GM12892 (cell line): Measurements from ENCODE around the gene UFD1.

Experiments
- DNase-seq: peaks from one replicate; pipeline ENCODE4 v3.0.0; 2011; ENCODE audit not compliant: insufficient read length
- FAIRE-seq: peaks from 2 replicates; lab custom pipeline; 2011; peaks lifted over from hg19 to GRCh38; lab: Jason Lieb, UNC
- POLR2A ChIP-seq: IDR thresholded peaks from 2 replicates; pipeline ENCODE4 v1.6.1; 2011; ENCODE audit warnings: low read depth, low read length, control low read depth
- POLR2AphosphoS5 ChIP-seq: IDR thresholded peaks from 2 replicates; pipeline ENCODE4 v1.6.1; 2011; ENCODE audit warnings: low read depth, low read length, control low read depth
- TAF1 ChIP-seq: IDR thresholded peaks from 2 replicates; pipeline ENCODE4 v1.6.1; 2011; ENCODE audit warnings: low read depth, mild to moderate bottlenecking, control low read depth, low read length, borderline replicate concordance

Gene UFD1

DNA sequence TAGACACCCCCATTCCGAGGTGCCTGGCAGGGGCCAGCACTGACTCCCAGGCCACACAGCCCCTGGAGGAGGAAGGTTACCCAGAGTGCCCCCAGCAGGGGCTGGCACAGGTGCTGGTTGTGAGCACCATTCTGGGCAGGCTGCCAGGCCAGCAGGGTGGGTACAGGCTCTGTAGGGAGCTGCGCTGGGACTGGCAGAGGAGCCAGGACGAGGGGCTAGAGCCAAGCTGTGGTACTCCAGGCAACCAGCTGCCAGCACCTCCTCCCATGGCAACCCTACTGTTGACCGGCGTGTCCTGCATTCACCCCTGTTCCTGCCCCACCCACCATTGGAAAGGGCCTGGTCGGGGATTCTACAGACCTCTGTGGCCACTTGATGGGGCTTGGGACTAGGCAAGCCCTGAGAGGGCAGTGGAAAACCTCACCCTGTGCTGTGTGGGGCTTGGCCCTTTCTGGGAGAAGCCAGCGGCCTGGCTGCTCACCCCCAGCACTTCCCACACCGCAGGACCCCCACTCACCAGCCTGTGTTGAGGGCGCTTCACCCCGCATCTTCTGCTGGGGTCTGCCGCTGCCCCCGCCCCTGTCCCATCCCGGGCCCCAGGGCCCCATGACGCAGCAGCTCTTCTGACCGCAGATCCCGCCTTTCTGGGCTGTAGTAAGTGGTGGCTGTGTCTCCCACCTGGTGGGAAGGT lies 43.3 kb upstream of the UFD1 start:
- TF ChIP-seq POLR2AphosphoS5 (no peak), POLR2A (no peak), TAF1 (no peak)
- DNase-seq (no peak), FAIRE-seq (no peak)

DNA sequence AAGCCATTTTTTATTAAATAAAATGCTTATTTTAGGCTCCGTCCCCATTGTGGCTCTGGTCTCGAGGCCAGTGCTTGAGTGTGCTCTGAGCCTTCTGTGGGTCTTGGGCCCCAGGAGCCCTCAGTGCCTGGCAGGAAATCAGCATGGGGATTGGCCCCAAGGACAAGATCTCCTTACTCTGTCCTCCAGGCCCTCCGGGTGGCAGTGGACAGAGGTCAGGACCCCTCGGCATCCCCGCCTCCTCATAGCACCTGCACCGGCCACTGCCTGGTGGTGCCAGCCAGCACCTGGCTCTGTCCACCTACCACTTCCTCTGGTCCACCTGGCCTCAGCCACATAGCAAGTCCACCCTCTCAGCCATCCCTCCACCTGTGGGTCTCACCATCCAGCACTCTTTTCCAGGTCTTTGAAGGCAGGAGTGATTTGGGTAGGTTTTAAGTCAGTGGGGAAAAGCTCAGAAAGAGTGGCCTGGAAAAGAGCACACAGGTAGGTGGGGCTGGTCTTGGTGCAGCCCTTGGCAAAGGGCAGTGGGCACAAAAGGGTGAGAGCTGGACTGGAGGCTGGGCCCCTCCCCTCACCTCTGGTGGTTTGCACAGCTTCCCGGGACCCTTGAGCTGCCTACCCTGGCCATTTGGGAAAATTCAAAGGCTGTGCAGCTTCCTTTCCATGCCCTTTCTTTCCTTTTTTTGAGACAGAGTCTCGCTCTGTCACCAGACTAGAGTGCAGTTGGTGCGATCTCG lies 41.7 kb upstream of the UFD1 start:
- TF ChIP-seq TAF1: no peak
- no peak for TF ChIP-seq POLR2AphosphoS5
- no peak for TF ChIP-seq POLR2A
- FAIRE-seq: no peak
- DNase-seq: no peak

DNA sequence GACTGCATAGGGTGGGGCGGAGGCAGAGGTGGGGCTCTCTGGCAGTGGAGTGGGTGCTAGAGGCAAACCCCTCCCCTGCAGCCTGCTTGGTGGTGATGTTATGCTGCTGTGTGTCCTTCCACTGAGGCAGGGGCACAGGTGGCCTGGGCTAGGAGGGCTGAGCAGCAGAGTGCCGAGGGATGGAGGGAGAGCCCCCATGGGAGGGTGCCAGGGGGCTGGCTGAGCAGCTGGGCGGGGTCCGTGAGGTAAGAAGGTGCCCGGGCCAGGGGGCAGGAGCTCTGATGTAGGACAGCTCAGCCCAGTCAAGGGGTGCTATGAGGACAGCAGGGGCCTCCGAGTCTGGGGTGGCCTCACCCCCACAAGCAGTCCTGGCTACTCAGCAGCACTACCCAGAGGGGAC lies 41.0 kb upstream of the UFD1 start:
- TF ChIP-seq TAF1 (no peak), POLR2A (no peak), POLR2AphosphoS5 (no peak)
- DNase-seq: no peak
- FAIRE-seq: no peak

DNA sequence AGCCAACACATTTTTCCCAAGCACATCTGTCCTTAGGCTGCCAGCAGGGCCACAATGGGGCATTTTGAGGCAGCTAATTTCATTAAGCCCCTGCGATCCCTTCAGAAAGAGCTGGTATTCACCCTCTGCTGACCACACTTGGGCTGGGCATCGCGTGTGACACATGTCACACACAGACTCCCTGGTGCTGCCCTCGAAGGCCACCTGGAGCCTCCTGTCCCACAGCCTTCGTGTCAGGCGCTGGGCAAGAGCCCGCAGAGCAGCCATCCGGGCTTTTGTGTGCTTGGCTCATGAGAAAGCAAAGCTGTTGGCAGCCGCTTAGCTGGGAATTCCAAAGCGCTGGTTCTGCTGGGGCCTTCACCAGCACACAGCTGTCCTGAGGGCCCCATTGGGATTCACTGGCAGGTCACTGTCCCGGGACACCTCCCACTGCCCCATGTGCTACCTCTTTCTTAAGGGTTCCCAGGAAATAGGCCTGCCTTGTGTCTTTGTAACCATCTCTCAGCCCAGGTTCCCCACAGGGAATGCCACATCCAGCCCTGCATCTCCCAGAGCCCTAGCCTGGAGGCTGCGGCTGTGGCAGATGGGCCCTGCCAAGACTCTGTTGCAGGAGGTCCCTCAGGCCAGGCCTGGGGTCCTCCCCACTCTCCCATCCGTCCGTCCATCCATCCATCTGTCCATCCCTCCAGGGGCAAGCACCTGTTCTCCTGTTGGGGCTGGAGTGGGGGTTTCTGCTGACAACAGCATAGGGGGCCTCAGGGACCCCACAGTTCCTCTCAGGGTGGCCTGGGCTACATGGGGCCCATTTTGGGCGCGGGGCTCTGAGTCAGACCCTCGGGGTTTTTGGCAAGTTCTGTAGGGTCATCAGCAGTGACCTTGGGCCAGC lies 40.3 kb upstream of the UFD1 start:
- TF ChIP-seq TAF1: no peak
- TF ChIP-seq POLR2A: no peak
- TF ChIP-seq POLR2AphosphoS5: no peak

DNA sequence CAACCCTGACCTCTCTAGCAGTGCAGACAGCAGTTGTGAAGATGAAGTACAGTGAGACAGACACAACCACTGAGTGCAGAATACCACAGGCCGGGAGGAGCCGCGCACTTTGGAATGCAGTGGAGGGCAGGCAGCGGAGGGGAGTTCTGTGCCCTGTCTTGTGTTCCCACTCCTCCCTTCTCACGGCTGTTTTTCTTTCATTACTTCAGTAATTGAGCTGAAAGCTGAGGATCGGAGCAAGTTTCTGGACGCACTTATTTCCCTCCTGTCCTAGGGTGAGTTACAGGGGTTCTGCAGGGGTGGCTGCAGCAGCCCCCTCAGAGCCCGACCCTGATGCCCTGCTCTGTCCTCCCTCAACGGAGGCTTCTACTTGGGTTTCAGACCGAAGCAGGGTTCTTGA lies 39.6 kb upstream of the UFD1 start:
- no peak for TF ChIP-seq TAF1
- no peak for TF ChIP-seq POLR2A
- no peak for TF ChIP-seq POLR2AphosphoS5
- DNase-seq (no peak), FAIRE-seq (no peak)

More for the DNA sequence above, 40.3 kb upstream of the UFD1 start:
- no peak for DNase-seq
- no peak for FAIRE-seq

DNA sequence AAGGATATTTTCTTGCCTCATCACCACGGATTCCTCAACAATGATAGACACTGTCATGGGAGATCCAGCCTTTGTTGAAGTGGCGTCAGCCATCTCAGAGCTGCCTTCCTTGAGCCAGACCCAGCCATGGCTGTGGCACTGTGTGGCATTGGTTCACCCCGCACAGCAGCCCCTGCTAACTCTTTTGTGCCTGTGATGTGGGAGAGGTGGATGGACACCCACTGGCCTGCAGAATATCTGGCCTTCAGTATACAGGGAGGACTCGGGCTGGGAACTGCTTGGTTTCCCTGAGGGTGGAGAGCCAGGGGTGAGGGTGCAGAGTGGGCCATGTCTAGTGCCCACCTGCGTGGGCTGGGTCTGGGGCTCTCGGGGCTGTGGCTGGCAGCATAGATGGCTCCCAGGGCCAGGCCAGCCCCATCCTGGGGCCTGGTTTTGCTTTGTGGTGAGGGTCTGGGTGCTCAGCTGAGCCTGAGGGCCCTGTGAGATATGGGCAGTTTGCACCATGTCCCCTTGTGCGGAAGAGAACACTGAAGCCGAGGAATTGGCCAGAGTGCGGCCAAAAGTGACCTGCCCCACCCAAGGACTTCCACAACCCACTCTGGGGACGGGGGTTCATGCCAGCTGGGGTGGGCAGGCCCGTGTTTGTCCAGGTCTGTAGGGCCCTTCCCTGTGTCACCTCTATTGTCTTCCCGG lies 39.1 kb upstream of the UFD1 start:
- no peak for DNase-seq
- FAIRE-seq: no peak
- TF ChIP-seq TAF1 (no peak), POLR2A (no peak), POLR2AphosphoS5 (no peak)

DNA sequence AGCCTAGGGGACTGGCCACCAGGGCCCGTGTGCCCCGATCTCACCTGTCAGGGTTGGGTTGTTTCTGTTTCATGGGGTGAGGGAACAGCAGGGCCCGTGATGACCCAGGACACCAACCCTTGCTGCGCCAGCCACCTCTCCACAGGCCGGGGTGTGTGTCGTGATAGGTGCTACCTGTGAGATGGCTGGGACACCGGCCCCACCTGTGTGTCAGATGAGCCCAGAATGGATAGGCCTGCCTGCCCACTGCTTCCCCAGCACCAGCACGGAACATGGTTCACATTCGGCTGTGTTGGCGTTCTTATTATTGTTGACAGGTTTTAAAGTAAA lies 38.1 kb upstream of the UFD1 start:
- DNase-seq: no peak
- no peak for FAIRE-seq
- no peak for TF ChIP-seq POLR2A

DNA sequence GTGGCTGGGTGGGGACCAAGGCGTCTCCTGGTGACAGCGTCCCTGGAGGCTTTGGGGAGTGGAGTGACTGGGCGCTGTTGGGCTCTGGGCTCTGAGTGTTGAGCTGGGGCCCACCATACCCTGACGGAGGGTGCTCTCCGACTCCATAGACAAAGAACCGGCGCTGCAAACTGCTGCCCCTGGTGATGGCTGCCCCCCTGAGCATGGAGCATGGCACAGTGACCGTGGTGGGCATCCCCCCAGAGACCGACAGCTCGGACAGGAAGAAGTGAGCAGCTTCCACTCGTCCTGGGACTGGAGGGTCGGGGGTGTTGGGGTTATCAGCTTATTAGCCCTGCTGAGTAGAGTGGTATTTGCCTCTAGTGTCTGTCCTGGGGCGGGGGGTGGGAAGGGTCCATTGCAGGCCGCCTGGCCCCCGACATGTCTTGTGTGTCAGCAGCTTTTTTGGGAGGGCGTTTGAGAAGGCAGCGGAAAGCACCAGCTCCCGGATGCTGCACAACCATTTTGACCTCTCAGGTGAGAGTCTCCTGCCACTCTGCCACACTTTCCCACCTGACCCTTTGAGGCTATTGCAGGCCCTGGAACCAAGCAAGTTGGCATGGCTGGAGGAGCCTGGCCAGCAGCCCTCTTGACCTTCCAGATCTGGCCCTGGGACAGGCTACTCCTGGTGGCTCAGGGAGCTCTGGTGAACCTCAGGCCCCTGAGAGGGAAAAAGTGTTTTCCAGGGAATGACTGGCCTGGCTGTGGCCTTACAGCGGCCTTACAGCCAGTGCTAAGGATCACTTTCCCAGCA lies 37.6 kb upstream of the UFD1 start:
- no peak for TF ChIP-seq TAF1
- no peak for TF ChIP-seq POLR2AphosphoS5
- no peak for TF ChIP-seq POLR2A

DNA sequence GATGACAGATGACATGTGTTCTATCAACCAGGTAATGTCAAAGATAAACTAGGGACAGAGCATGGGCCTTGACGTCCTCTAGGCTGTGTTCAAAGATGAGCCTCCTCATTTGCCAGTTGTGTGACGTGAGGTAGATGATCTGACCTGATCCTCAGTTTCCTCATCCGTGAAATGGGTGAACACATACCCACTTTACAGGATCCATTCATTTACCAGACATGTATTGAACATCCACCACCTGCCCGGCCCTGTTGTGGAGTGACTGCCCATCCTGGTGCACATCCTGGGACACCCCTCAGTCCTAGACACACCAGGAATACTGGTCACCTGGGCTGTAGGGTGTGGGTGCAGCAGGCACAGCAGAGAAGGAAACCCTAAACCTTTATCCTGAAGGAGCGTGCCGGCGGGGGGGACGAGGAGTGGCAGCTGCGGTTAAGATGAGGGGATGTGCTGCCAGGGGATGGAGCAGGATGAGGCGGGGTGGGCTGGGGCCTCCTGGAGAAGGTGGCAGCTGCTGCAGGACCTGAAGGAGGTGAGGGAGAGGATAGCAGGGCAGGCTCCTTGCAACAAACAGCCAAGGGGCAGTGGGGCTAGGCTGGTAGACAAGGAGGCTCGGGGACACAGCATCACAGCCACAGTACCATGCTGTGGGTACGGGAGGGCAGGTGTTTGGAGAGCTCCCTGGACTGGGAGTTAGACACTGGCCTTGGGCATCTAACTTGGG lies 36.8 kb upstream of the UFD1 start:
- no peak for FAIRE-seq
- no peak for DNase-seq
- no peak for TF ChIP-seq POLR2AphosphoS5

More for the DNA sequence above, 37.6 kb upstream of the UFD1 start:
- no peak for DNase-seq
- no peak for FAIRE-seq

DNA sequence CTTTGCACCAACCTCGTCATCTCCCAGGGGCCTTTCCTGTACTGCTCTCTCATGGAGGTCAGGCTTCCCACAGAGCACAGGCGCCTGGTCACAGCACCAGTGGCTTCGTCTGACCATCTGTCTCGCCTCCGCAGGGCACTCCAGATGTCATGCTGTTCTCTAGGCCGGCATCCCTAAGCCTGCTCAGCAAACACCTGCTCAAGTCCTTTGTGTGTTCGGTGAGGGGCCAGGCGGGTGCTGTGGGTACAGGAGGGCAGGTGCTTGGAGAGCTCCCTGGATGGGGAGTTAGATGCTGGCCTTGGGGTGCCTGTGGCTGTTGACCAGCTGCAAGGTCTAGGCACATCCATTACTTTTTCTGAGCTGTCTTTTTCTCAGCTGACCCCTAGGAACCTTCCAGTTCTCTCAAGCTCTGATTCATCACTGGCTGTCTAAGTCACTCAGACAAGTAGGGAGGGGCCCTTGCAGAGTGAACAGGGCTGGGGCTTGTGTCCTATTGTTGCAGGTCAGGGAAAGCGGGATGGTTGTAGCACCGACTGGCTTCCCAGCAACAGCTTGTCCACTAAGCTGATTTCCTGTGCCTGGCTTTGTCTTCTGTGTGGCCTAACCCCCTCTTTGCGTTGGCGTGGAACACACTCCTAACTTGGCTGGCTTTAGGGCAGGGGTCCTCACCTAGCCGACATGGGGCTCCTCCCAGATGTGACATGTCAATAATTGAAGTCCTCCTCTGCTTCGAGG lies 36.0 kb upstream of the UFD1 start:
- TF ChIP-seq POLR2A (no peak), TAF1 (no peak), POLR2AphosphoS5 (no peak)
- FAIRE-seq (no peak), DNase-seq (no peak)

DNA sequence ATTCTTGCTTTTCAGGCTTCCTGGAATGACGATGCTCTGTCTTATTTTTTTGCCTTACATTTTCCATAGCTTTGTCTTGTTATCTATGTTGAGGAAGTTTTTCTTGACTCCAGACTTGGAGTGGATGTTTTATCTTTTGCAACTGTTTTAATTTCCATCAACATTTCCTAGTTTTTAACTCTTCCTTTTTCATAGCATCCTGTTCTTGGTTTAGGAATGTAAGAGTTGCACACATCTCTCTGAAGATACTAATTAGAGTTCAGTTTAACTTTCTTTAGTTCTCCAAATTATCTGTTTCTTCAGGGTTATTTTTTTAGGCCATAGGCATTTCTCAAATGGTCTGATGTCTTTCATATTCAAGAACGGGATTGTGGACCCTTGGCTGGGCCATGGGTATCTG lies 34.8 kb upstream of the UFD1 start:
- FAIRE-seq: no peak

More for the DNA sequence above, 34.8 kb upstream of the UFD1 start:
- DNase-seq: no peak
- TF ChIP-seq POLR2A (no peak), TAF1 (no peak), POLR2AphosphoS5 (no peak)
